Measurements from ENCODE around the gene R3HDM4. TPM values are rescaled to one million over a fixed set of nuclear protein-coding genes. Genes with fewer than 3 reads are reported as not detected.
"Not testable (repeated sequence)": the region's sequence is repeated elsewhere in the genome, so short reads cannot be mapped to it uniquely, and the experiment has no call there.

Gene R3HDM4
- total RNA-seq, 1 donor from 2014 or later = 24.5 TPM

- no peak for DNase-seq (ENCODE audit: low spot score)
- intact Hi-C loops (cut with DNase I) = no loop called here
These were observed 13.5 kb downstream of the R3HDM4 start for GRCh38 chr19:899336-900042.

- no peak for DNase-seq (ENCODE audit: low spot score)
- intact Hi-C loops (cut with DNase I) = no loop called here
These were observed 14.4 kb downstream of the R3HDM4 start for GRCh38 chr19:898663-899062.

- intact Hi-C loops (cut with DNase I) = no loop called here
- DNase-seq (ENCODE audit: low spot score) = no peak
These were observed 15.5 kb downstream of the R3HDM4 start for GRCh38 chr19:897442-898039.

GRCh38 chr19:896999-897398, 16.0 kb downstream of the R3HDM4 start:
- intact Hi-C loops (cut with DNase I) = no loop called here
- no peak for DNase-seq (ENCODE audit: low spot score)

GRCh38 chr19:896434-896833, 16.6 kb downstream of the R3HDM4 start:
- DNase-seq (ENCODE audit: low spot score) = no peak
- intact Hi-C loops (cut with DNase I) = no loop called here

- intact Hi-C loops (cut with DNase I) = no loop called here
- DNase-seq (ENCODE audit: low spot score) = peak; percentile 96
These were observed 19.9 kb downstream of the R3HDM4 start, which contains the start of the genes MED16 and RNU6-9 for GRCh38 chr19:892894-893689. TSS of gene MED16 (minus strand) at chr19:893187. CDS start at chr19:891131, 2,056 bp downstream. TSS of gene RNU6-9 (plus strand) at chr19:893484.

GRCh38 chr19:892243-892893, 20.7 kb downstream of the R3HDM4 start:
- intact Hi-C loops (cut with DNase I) = no loop called here
- DNase-seq (ENCODE audit: low spot score) = no peak

GRCh38 chr19:891421-892200, 21.4 kb downstream of the R3HDM4 start:
- intact Hi-C loops (cut with DNase I); DNase-seq (ENCODE audit: low spot score): not testable (repeated sequence)

- no peak for DNase-seq (ENCODE audit: low spot score)
- intact Hi-C loops (cut with DNase I) = no loop called here
These were observed 22.2 kb downstream of the R3HDM4 start for GRCh38 chr19:890831-891230.

GRCh38 chr19:889662-890295, 23.2 kb downstream of the R3HDM4 start:
- no peak for DNase-seq (ENCODE audit: low spot score)
- intact Hi-C loops (cut with DNase I) = no loop called here

- intact Hi-C loops (cut with DNase I) = no loop called here
- DNase-seq (ENCODE audit: low spot score) = no peak
These were observed 24.2 kb downstream of the R3HDM4 start for GRCh38 chr19:888581-889385.

GRCh38 chr19:887599-887998, 25.4 kb downstream of the R3HDM4 start:
- no peak for DNase-seq (ENCODE audit: low spot score)
- intact Hi-C loops (cut with DNase I) = no loop called here

- DNase-seq (ENCODE audit: low spot score) = no peak
- intact Hi-C loops (cut with DNase I) = no loop called here
These were observed 25.9 kb downstream of the R3HDM4 start for GRCh38 chr19:887072-887471.

- intact Hi-C loops (cut with DNase I) = no loop called here
- DNase-seq (ENCODE audit: low spot score) = no peak
These were observed 27.3 kb downstream of the R3HDM4 start for GRCh38 chr19:885536-886224.

GRCh38 chr19:884420-885211, 28.4 kb downstream of the R3HDM4 start:
- DNase-seq (ENCODE audit: low spot score) = no peak
- intact Hi-C loops (cut with DNase I) = no loop called here

GRCh38 chr19:883661-884211, 29.3 kb downstream of the R3HDM4 start:
- intact Hi-C loops (cut with DNase I) = no loop called here
- no peak for DNase-seq (ENCODE audit: low spot score)
